PFSK-1 (cell line): ENCODE measurements around the gene CHADL.

Source experiments
- POLR2AphosphoS5 ChIP-seq: IDR thresholded peaks from 2 replicates; pipeline ENCODE4 v1.6.1; 2012; ENCODE audit warnings: low read depth, mild to moderate bottlenecking, control low read depth, low read length, moderate library complexity
- REST ChIP-seq, 2 experiments: IDR thresholded peaks; 2 replicates each; pipeline versions ENCODE4 v1.6.1 to v1.8.0; 2011 to 2012; ENCODE audit warnings: low read depth in 2 of 2, low read length in 2 of 2, control low read depth in 1 of 2, inconsistent platforms in 1 of 2, mild to moderate bottlenecking in 1 of 2, moderate library complexity in 1 of 2; ENCODE audit not compliant: insufficient read depth in 1 of 2
- TAF1 ChIP-seq: IDR thresholded peaks from 2 replicates; pipeline ENCODE4 v1.6.1; 2012; ENCODE audit warnings: low read length, control low read depth, borderline replicate concordance; ENCODE audit not compliant: insufficient read depth

- no peak for TF ChIP-seq REST (IDR thresholded peaks at IDR 0.05; ENCODE audit: insufficient read depth in 1 of 2, low read depth in 2 of 2, low read length in 2 of 2)
- TF ChIP-seq TAF1, result no peak
- TF ChIP-seq POLR2AphosphoS5, result no peak
These were observed 17.0 kb upstream of the CHADL start for GRCh38 chr22:41257696-41258095.
